ENCODE measurements around the gene OCA2.

DNA sequence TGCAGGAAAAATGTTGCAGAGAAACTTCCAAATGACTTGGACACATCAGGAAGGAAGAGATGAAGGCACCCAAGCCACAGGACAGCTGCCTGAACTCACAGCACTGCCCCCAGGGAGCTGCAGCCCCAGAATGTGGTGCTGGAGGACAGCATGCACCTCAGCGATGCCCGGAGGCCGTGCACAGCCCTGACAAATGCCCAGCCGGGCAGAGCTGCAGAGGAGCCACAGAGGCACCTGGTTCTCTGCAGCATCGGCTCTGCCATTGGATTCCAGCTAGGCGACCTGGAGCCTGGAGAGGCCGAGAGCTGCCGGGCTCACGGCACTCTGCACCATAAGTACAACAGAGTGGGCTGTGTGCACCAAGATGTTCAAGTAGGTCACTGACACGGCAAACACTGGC lies 97.5 kb downstream of the OCA2 start:
- no peak for TF ChIP-seq POLR2A (IDR thresholded peaks at IDR 0.05)
- TF ChIP-seq, protein P1, sequence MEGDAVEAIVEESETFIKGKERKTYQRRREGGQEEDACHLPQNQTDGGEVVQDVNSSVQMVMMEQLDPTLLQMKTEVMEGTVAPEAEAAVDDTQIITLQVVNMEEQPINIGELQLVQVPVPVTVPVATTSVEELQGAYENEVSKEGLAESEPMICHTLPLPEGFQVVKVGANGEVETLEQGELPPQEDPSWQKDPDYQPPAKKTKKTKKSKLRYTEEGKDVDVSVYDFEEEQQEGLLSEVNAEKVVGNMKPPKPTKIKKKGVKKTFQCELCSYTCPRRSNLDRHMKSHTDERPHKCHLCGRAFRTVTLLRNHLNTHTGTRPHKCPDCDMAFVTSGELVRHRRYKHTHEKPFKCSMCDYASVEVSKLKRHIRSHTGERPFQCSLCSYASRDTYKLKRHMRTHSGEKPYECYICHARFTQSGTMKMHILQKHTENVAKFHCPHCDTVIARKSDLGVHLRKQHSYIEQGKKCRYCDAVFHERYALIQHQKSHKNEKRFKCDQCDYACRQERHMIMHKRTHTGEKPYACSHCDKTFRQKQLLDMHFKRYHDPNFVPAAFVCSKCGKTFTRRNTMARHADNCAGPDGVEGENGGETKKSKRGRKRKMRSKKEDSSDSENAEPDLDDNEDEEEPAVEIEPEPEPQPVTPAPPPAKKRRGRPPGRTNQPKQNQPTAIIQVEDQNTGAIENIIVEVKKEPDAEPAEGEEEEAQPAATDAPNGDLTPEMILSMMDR (IDR thresholded peaks at IDR 0.05), result no peak
